H1 (cell line): ENCODE measurements around the gene MRPL27. TPM values are rescaled to one million over a fixed set of nuclear protein-coding genes. Genes with fewer than 3 reads are reported as not detected.

ENCODE experiments used
- CTCF ChIA-PET: fragments of 300-600 bp; sonication (Branson Sonifier 250); formaldehyde crosslinking; loops from one replicate; lab custom pipeline; 2021; ENCODE audit not compliant: partially characterized antibody; lab: Charles Lee
- POLR2A ChIA-PET: fragments of 300-600 bp; sonication (Branson Sonifier 250); formaldehyde crosslinking; loops from one replicate; lab custom pipeline; 2021; ENCODE audit warnings: inconsistent platforms; ENCODE audit not compliant: partially characterized antibody; lab: Charles Lee
- DNase-seq, 2 experiments: peaks; one replicate each; pipeline versions ENCODE4 v3.0.0 to v3.0.0-alpha.2; 2010 to 2022; ENCODE audit warnings: low spot score in 2 of 2, low read depth in 1 of 2, mixed read lengths in 1 of 2
- FAIRE-seq: peaks from 2 replicates; lab custom pipeline; 2011; peaks lifted over from hg19 to GRCh38; lab: Jason Lieb, UNC
- H2AFZ ChIP-seq: 2 replicates; pipeline ENCODE4 v1.8.1; 2012; ENCODE audit warnings: low read length, inconsistent platforms
- H2AK5ac ChIP-seq: 2 replicates; pipeline ENCODE4 v1.6.1; 2013; ENCODE audit warnings: low read depth, low read length
- H2BK120ac ChIP-seq: replicated peaks from 2 replicates; pipeline ENCODE3; 2013; ENCODE audit warnings: low read depth, low read length, inconsistent platforms
- H2BK12ac ChIP-seq: 2 replicates; pipeline ENCODE4 v1.6.1; 2013; ENCODE audit warnings: low read depth, low read length
- H2BK15ac ChIP-seq: 2 replicates; pipeline ENCODE4 v1.6.1; 2013; ENCODE audit warnings: low read length
- H2BK20ac ChIP-seq: 2 replicates; pipeline ENCODE4 v1.6.1; 2013; ENCODE audit warnings: low read length
- H2BK5ac ChIP-seq: 2 replicates; pipeline ENCODE4 v1.6.1; 2013; ENCODE audit warnings: low read depth, low read length
- H3K14ac ChIP-seq: 2 replicates; pipeline ENCODE4 v1.6.1; 2013; ENCODE audit warnings: inconsistent platforms; ENCODE audit not compliant: insufficient read length
- H3K18ac ChIP-seq: 2 replicates; pipeline ENCODE4 v1.6.1; 2013; ENCODE audit warnings: low read length; ENCODE audit errors: extremely low read depth
- H3K23ac ChIP-seq: 2 replicates; pipeline ENCODE4 v1.6.1; 2013; ENCODE audit warnings: inconsistent platforms; ENCODE audit not compliant: insufficient read length
- H3K23me2 ChIP-seq: 2 replicates; pipeline ENCODE4 v1.6.1; 2013; ENCODE audit warnings: low read depth, low read length
- H3K27ac ChIP-seq: 2 replicates; pipeline ENCODE4 v1.6.1; 2011; ENCODE audit warnings: low read depth, low read length, inconsistent platforms
- H3K27me3 ChIP-seq, 4 experiments: replicated peaks in 1 of 4; 1 replicate in 1 of 4; 2 replicates in 3 of 4; pipeline versions ENCODE4 v1.6.1 to v1.8.1; 2011 to 2013; ENCODE audit warnings: low read length in 3 of 4, mild to moderate bottlenecking in 3 of 4, inconsistent platforms in 2 of 4, mixed read lengths in 2 of 4, moderate library complexity in 1 of 4; ENCODE audit not compliant: control insufficient read depth in 3 of 4, insufficient read depth in 3 of 4; ENCODE audit errors: extremely low read depth in 1 of 4
- H3K36me3 ChIP-seq, 4 experiments: 2 replicates each; pipeline versions ENCODE4 v1.6.1 to v1.8.1; 2011 to 2013; ENCODE audit warnings: mild to moderate bottlenecking in 4 of 4, low read length in 3 of 4, moderate library complexity in 2 of 4, control low read depth in 1 of 4, inconsistent platforms in 1 of 4; ENCODE audit not compliant: insufficient read depth in 4 of 4, control insufficient read depth in 2 of 4
- H3K4ac ChIP-seq: replicated peaks from 2 replicates; pipeline ENCODE3; 2013; ENCODE audit warnings: low read length, low read depth, mixed read lengths, inconsistent platforms; ENCODE audit not compliant: insufficient read length
- H3K4me1 ChIP-seq, 4 experiments: replicated peaks in 1 of 4; 1 replicate in 1 of 4; 2 replicates in 3 of 4; pipeline versions ENCODE4 v1.6.1 to v1.8.1; 2011 to 2013; ENCODE audit warnings: low read length in 3 of 4, inconsistent platforms in 2 of 4, mixed read lengths in 1 of 4; ENCODE audit not compliant: insufficient read depth in 4 of 4, control insufficient read depth in 3 of 4
- H3K4me2 ChIP-seq, 2 experiments: 2 replicates each; pipeline versions ENCODE4 v1.6.1 to v1.8.1; 2011 to 2013; ENCODE audit warnings: low read depth in 2 of 2, low read length in 2 of 2, control low read depth in 1 of 2, inconsistent platforms in 1 of 2, mild to moderate bottlenecking in 1 of 2; ENCODE audit not compliant: insufficient read depth in 1 of 2
- H3K4me3 ChIP-seq, 4 experiments: fragments of 200-600, 300-600 bp in 1 of 4; sonication (generic), shearing (Covaris generic), sonication (Bioruptor Twin) in 1 of 4; 2 replicates each; pipeline versions ENCODE4 v1.5.1 to v1.8.1; 2011 to 2016; ENCODE audit warnings: low read length in 4 of 4, low read depth in 3 of 4, control low read depth in 2 of 4, inconsistent platforms in 2 of 4, mild to moderate bottlenecking in 2 of 4, mixed read lengths in 1 of 4, moderate library complexity in 1 of 4; ENCODE audit not compliant: insufficient read depth in 2 of 4; ENCODE audit errors: extremely low read depth in 1 of 4
- H3K56ac ChIP-seq: replicated peaks from 2 replicates; pipeline ENCODE3; 2013; ENCODE audit warnings: low read depth, mild to moderate bottlenecking, mixed read lengths, low read length, inconsistent platforms; ENCODE audit not compliant: insufficient read length
- H3K79me1 ChIP-seq: 2 replicates; pipeline ENCODE4 v1.6.1; 2013; ENCODE audit warnings: low read depth, low read length, control low read depth
- H3K79me2 ChIP-seq, 2 experiments: 2 replicates each; pipeline versions ENCODE4 v1.6.1 to v1.8.1; 2012 to 2013; ENCODE audit warnings: low read length in 2 of 2, mild to moderate bottlenecking in 2 of 2, inconsistent platforms in 1 of 2; ENCODE audit not compliant: insufficient read depth in 2 of 2, control insufficient read depth in 1 of 2
- H3K9ac ChIP-seq, 4 experiments: replicated peaks in 1 of 4; 1 replicate in 1 of 4; 2 replicates in 3 of 4; pipeline versions ENCODE4 v1.6.1 to v1.8.1; 2011 to 2013; ENCODE audit warnings: low read depth in 3 of 4, low read length in 3 of 4, control low read depth in 2 of 4, mild to moderate bottlenecking in 2 of 4, moderate library complexity in 2 of 4, inconsistent platforms in 1 of 4; ENCODE audit errors: extremely low read depth in 1 of 4
- H3K9me3 ChIP-seq, 2 experiments: 2 replicates each; pipeline versions ENCODE4 v1.6.1 to v1.8.1; 2012 to 2013; ENCODE audit warnings: mild to moderate bottlenecking in 2 of 2, moderate library complexity in 2 of 2, control low read depth in 1 of 2, inconsistent platforms in 1 of 2, low read depth in 1 of 2, low read length in 1 of 2, mixed read lengths in 1 of 2; ENCODE audit not compliant: insufficient read depth in 2 of 2
- H4K20me1 ChIP-seq, 2 experiments: replicated peaks in 1 of 2; 2 replicates each; pipeline versions ENCODE3 to v1.8.1; 2011 to 2013; ENCODE audit warnings: inconsistent platforms in 2 of 2, low read length in 2 of 2, mild to moderate bottlenecking in 1 of 2; ENCODE audit not compliant: insufficient read depth in 2 of 2, control insufficient read depth in 1 of 2
- H4K5ac ChIP-seq: 2 replicates; pipeline ENCODE4 v1.6.1; 2013; ENCODE audit warnings: low read length, low read depth, mixed read lengths, inconsistent platforms; ENCODE audit not compliant: insufficient read length
- H4K8ac ChIP-seq: 2 replicates; pipeline ENCODE4 v1.8.0; 2013; ENCODE audit warnings: mild to moderate bottlenecking, moderate library complexity, low read length, inconsistent platforms; ENCODE audit not compliant: insufficient read depth; ENCODE audit errors: extremely low read depth
- H4K91ac ChIP-seq: replicated peaks from 2 replicates; pipeline ENCODE3; 2013; ENCODE audit warnings: low read length, mixed read lengths, inconsistent platforms; ENCODE audit not compliant: insufficient read length
- ASH2L ChIP-seq: fragments of 200-600, 300-600 bp; sonication (generic); IDR thresholded peaks from one replicate; pipeline ENCODE4 v1.7.1; 2017; ENCODE audit warnings: low read length
- CTBP2 ChIP-seq: IDR thresholded peaks from 2 replicates; pipeline ENCODE4 v1.7.0; 2011; ENCODE audit warnings: borderline replicate concordance, mild to moderate bottlenecking, moderate library complexity, mixed read lengths, low read length; ENCODE audit not compliant: insufficient read depth, insufficient read length
- CTCF ChIP-seq, 3 experiments: IDR thresholded peaks; 1 replicate in 2 of 3; 2 replicates in 1 of 3; pipeline versions ENCODE4 v1.5.1 to v1.6.1; 2011; ENCODE audit warnings: low read length in 3 of 3, mild to moderate bottlenecking in 3 of 3, inconsistent platforms in 2 of 3, low read depth in 1 of 3, moderate library complexity in 1 of 3; ENCODE audit not compliant: insufficient read depth in 1 of 3; ENCODE audit errors: control extremely low read depth in 1 of 3
- FOSL1 ChIP-seq: IDR thresholded peaks from 2 replicates; pipeline ENCODE4 v1.6.1; 2011; ENCODE audit warnings: mild to moderate bottlenecking, low read depth, low read length, moderate library complexity; ENCODE audit not compliant: insufficient read depth
- GABPA ChIP-seq: IDR thresholded peaks from 2 replicates; pipeline ENCODE4 v1.6.1; 2011; ENCODE audit warnings: mild to moderate bottlenecking, low read length, moderate library complexity, borderline replicate concordance; ENCODE audit not compliant: insufficient read depth
- HDAC6 ChIP-seq: IDR thresholded peaks from one replicate; pipeline ENCODE4 v1.7.1; 2012; ENCODE audit warnings: low read depth, mild to moderate bottlenecking, inconsistent platforms, low read length, moderate library complexity
- JUN ChIP-seq: IDR thresholded peaks from 2 replicates; pipeline ENCODE4 v1.6.1; 2011; ENCODE audit warnings: low read depth, mild to moderate bottlenecking, improper control_type of control experiment, low read length
- NRF1 ChIP-seq: IDR thresholded peaks from 2 replicates; pipeline ENCODE4 v1.6.1; 2011; ENCODE audit warnings: mild to moderate bottlenecking, low read depth, low read length, improper control_type of control experiment
- RAD21 ChIP-seq, 2 experiments: IDR thresholded peaks in 1 of 2; conservative IDR thresholded peaks in 1 of 2; 2 replicates each; pipeline ENCODE4 v1.6.1; 2011; ENCODE audit warnings: low read depth in 2 of 2, low read length in 2 of 2, improper control_type of control experiment in 1 of 2, inconsistent platforms in 1 of 2, mild to moderate bottlenecking in 1 of 2, moderate library complexity in 1 of 2
- TCF12 ChIP-seq: IDR thresholded peaks from 2 replicates; pipeline ENCODE4 v1.6.1; 2011; ENCODE audit warnings: low read depth, mild to moderate bottlenecking, low read length
- WGBS, 2 experiments: shearing (Covaris generic) in 1 of 2; methylation state at CpG; one replicate each; pipeline versions ENCODE4 v1.1.6 to v1.1.7; 2013 to 2015; ENCODE audit warnings: low lambda C conversion rate in 2 of 2, mixed read lengths in 2 of 2, inconsistent platforms in 1 of 2, low coverage in 1 of 2, missing lambda C conversion rate in 1 of 2; ENCODE audit not compliant: insufficient replicate concordance in 2 of 2, insufficient coverage in 1 of 2, insufficient read length in 1 of 2; ENCODE audit errors: extremely low coverage in 1 of 2, missing lambda C conversion rate in 1 of 2; 5-methylcytosine and 5-hydroxymethylcytosine counted together
- polyA plus RNA-seq, 7 experiments: library from polyadenylated mRNA; depleted of rRNA in 3 of 7; stranded (reverse) in 5 of 7; unstranded in 2 of 7; fragments of >200 nt in 5 of 7; fragments of 200-250 nt in 2 of 7; gene quantifications; 1 replicate in 5 of 7; 2 replicates in 1 of 7; 4 replicates in 1 of 7; pipeline versions ENCODE4 v1.2.1 to v1.2.3, GENCODE V29; 2011 to 2013; ENCODE audit warnings: missing spikeins in 2 of 7, mixed read lengths in 2 of 7
- total RNA-seq: library from RNA; stranded (reverse); fragmentation: NEBNext Ultra II Directional; extraction: Animal tissue kit (Norgen Biotek cat#: 25700); gene quantifications from 2 replicates; pipeline ENCODE4 v1.2.1, GENCODE V29; 2021

MRPL27 gene
- total and polyA plus RNA-seq, 2 of the 8 experiments (the other 6 are each of a cell fraction or from before 2014, with no cell fraction given), result 75.6 to 135 TPM

GRCh38 chr17:50364715-50365114 lies 8.3 kb downstream of the MRPL27 start:
- Histone ChIP-seq H3K4ac (no peak overlapping the region), H3K27me3 (no peaks in the 10 kb centered on the region), H3K23ac (no peak overlapping the region), H3K18ac (no peak overlapping the region), H2BK15ac (no peak overlapping the region), H3K79me1 (no peaks in the 10 kb centered on the region), H3K4me1 (peaks cover 0 to 27% (median 11%) of the 10 kb centered on the region in 4 experiments; a peak in 6 of 7 replicates), H2BK20ac (no peak overlapping the region), H3K4me3 (no peak overlapping the region), H4K5ac (no peak overlapping the region), H2BK5ac (no peak overlapping the region), H4K91ac (no peak overlapping the region), H2AFZ (no peak overlapping the region), H3K56ac (no peak overlapping the region), H3K9ac (0 out of 7 replicates have a peak overlapping the region, but pooled peaks of 1 of the 4 experiments have one; percentile 7), H3K36me3 (peaks cover 12 to 32% (median 20%) of the 10 kb centered on the region in 4 experiments; a peak in 7 of 8 replicates), H2BK12ac (no peak overlapping the region), H2AK5ac (no peak overlapping the region), H3K79me2 (no peaks in the 10 kb centered on the region), H3K14ac (no peak overlapping the region), H3K4me2 (0 out of 4 replicates have a peak overlapping the region, but pooled peaks of 1 of the 2 experiments have one; percentile 44), H3K23me2 (no peaks in the 10 kb centered on the region), H2BK120ac (no peak overlapping the region), H4K8ac (no peak overlapping the region; the same call in 1 of the 2 replicates), H4K20me1 (peaks cover 9 to 22% of the 10 kb centered on the region in 2 experiments), H3K9me3 (no peaks in the 10 kb centered on the region), H3K27ac (no peak overlapping the region; the same call in 1 of the 2 replicates)
- FAIRE-seq, result no peak
- no peak for DNase-seq
- CTCF ChIA-PET, result interaction anchor here (0.6 to 6.1 kb wide), 13 partner anchors 10 to 363 kb away, joined by 3 to 58 read pairs (median 4); partner anchors contain the start of gene LRRC59
- 63% methylated on average over 9 of the region's 9 CpGs; no CpG with 5 or more reads in 1 of the 2 experiments for WGBS, 2 experiments
- POLR2A ChIA-PET, result interaction anchor here (0.6 to 20.2 kb wide), 6 partner anchors 15 to 134 kb away, joined by 3 to 313 read pairs (median 3); partner anchors contain the start of genes EME1, LRRC59, MRPL27 and XYLT2
- TF ChIP-seq ASH2L (no peak), RAD21 (IDR thresholded peaks at IDR 0.05 in 1 of 2, conservative IDR thresholded peaks at IDR 0.05 in 1 of 2; ENCODE audit: low read depth in 2 of 2, low read length in 2 of 2) (peak in 1 of 2 experiments; percentile 25; a peak in 1 of 4 replicates), NRF1 (no peak), GABPA (no peak), CTBP2 (no peak), FOSL1 (no peak), HDAC6 (no peak), CTCF (IDR thresholded peaks at IDR 0.05; ENCODE audit: control extremely low read depth in 1 of 3, insufficient read depth in 1 of 3, low read depth in 1 of 3, low read length in 3 of 3) (peak in 2 of 3 experiments; percentile 15 to 16; a peak in 2 of 4 replicates), JUN (no peak), TCF12 (no peak)
